ENCODE measurements around the gene SLC16A12. TPM values are rescaled to one million over a fixed set of nuclear protein-coding genes. Genes with fewer than 3 reads are reported as not detected.

SLC16A12 gene
- polyA plus RNA-seq, 1 donor (not counting 4 experiments of a cell fraction or from before 2014, with no cell fraction given): 0.10 TPM

DNA sequence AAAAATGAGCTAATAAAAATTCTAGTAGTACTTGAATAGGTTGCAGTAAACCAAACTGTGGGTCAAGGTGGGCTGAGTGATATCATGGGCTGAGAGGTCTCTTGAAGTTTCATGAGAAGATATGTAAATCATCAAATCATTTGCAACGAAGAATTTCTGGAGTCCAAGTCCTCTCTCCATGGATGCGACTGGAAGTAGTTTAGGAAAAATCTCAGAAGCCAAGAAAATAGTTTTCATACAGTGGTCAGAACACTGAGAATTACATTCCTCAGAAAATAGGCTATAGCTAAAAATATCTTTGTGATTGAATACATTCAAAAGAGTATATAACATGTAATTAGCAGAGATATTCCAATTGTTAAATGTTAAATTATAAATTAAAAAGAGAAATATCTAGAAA, 146.6 kb downstream of the SLC16A12 start:
- dilution Hi-C loops (cut with MboI; ENCODE audit: extremely low pct_ligation_motif_present, low sequenced_read_pairs): no loop called here
- peaks cover 14% of the 10 kb centered on the region for H3K4me1 ChIP-seq (ENCODE audit: control insufficient read depth, extremely low read depth, insufficient read depth, low read length)
- H4K20me1 ChIP-seq (ENCODE audit: control insufficient read depth, extremely low read depth, insufficient read depth, low read length): no peaks in the 10 kb centered on the region
- no peak for TF ChIP-seq EZH2 (IDR thresholded peaks at IDR 0.05; ENCODE audit: low read length)
- TF ChIP-seq CTCF (optimal IDR thresholded peaks at IDR 0.05 in 1 of 3, IDR thresholded peaks at IDR 0.05 in 1 of 3, conservative IDR thresholded peaks at IDR 0.05 in 1 of 3; ENCODE audit: extremely low read depth in 1 of 3, insufficient read depth in 2 of 3, low read length in 3 of 3): no peak
- H3K9me1 ChIP-seq (ENCODE audit: control insufficient read depth, extremely low read depth, insufficient read depth, low read length): no peaks in the 10 kb centered on the region
- FAIRE-seq: no peak
- H2AFZ ChIP-seq (ENCODE audit: control insufficient read depth, low read length): no peak overlapping the region
- H3K79me2 ChIP-seq (ENCODE audit: control insufficient read depth, insufficient read depth, low read length): peaks cover 6% of the 10 kb centered on the region
- DNase-seq (ENCODE audit: low read depth, low spot score): no peak
- H3K4me2 ChIP-seq (ENCODE audit: control insufficient read depth, extremely low read depth, insufficient read depth, low read depth, low read length): no peak overlapping the region
- H3K9ac ChIP-seq (ENCODE audit: control insufficient read depth, extremely low read depth, insufficient read depth, low read length): no peak overlapping the region
- H3K27ac ChIP-seq (ENCODE audit: control insufficient read depth, insufficient read depth, low read length): no peak overlapping the region
- H3K27me3 ChIP-seq (ENCODE audit: control insufficient read depth, extremely low read depth, insufficient read depth, low read length): no peaks in the 10 kb centered on the region
- H3K36me3 ChIP-seq (ENCODE audit: control insufficient read depth in 2 of 2, extremely low read depth in 1 of 2, insufficient read depth in 2 of 2, low read length in 2 of 2): no peaks in the 10 kb centered on the region
- no peaks in the 10 kb centered on the region for H3K9me3 ChIP-seq (ENCODE audit: control insufficient read depth, low read depth, low read length)
- no peak overlapping the region for H3K4me3 ChIP-seq (ENCODE audit: control insufficient read depth in 2 of 3, extremely low read depth in 1 of 3, insufficient read depth in 2 of 3, low read depth in 1 of 3, low read length in 3 of 3)

DNA sequence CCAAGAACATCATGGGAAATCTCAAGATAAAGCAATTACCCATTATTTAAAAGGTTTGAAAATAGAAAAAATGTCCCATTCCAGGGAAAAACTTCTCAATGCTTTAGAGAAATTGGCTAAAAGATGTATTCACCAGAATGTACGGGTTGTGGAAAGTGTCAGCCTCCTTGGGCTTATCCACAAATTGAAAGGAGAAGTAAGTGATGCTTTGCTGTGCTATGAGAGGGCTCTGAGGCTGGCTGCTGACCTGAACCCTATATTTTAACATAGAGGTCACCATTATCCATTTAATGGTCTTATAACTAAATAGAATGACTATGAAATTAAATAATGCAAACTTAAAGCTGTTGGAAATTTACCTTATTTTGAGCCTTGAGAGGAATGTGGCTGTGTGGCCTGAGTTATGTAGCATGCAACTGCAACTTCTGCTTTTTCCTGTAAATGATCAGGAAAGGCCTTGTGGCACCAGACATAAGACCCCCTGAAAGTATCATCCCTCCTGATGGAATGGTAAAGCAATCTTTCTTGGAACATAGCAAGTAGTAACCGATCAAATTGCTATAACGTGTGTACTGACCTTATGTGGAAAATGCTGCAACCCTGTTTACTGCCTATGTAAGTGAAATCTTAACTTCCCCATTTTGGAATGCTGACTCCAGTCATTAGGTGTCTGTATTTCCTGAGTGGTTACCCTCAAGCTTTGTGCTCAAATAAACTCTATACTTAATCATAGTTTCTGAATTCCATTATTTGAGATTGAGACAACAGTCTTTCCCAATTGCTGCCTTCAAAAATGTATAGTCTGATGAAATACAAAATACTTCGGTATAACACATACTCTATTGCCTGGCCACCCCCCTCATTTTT, 150.7 kb downstream of the SLC16A12 start:
- H3K27ac ChIP-seq (ENCODE audit: control insufficient read depth, insufficient read depth, low read length): no peak overlapping the region
- no peaks in the 10 kb centered on the region for H3K4me1 ChIP-seq (ENCODE audit: control insufficient read depth, extremely low read depth, insufficient read depth, low read length)
- no peak for TF ChIP-seq EZH2 (IDR thresholded peaks at IDR 0.05; ENCODE audit: low read length)
- TF ChIP-seq CTCF (optimal IDR thresholded peaks at IDR 0.05 in 1 of 3, IDR thresholded peaks at IDR 0.05 in 1 of 3, conservative IDR thresholded peaks at IDR 0.05 in 1 of 3; ENCODE audit: extremely low read depth in 1 of 3, insufficient read depth in 2 of 3, low read length in 3 of 3): no peak
- no peaks in the 10 kb centered on the region for H3K9me1 ChIP-seq (ENCODE audit: control insufficient read depth, extremely low read depth, insufficient read depth, low read length)
- no peak overlapping the region for H2AFZ ChIP-seq (ENCODE audit: control insufficient read depth, low read length)
- H3K4me3 ChIP-seq (ENCODE audit: control insufficient read depth in 2 of 3, extremely low read depth in 1 of 3, insufficient read depth in 2 of 3, low read depth in 1 of 3, low read length in 3 of 3): no peak overlapping the region
- dilution Hi-C loops (cut with MboI; ENCODE audit: extremely low pct_ligation_motif_present, low sequenced_read_pairs): no loop called here
- H3K79me2 ChIP-seq (ENCODE audit: control insufficient read depth, insufficient read depth, low read length): no peaks in the 10 kb centered on the region
- FAIRE-seq (no peak), DNase-seq (ENCODE audit: low read depth, low spot score) (no peak)
- no peak overlapping the region for H3K9ac ChIP-seq (ENCODE audit: control insufficient read depth, extremely low read depth, insufficient read depth, low read length)
- no peak overlapping the region for H3K4me2 ChIP-seq (ENCODE audit: control insufficient read depth, extremely low read depth, insufficient read depth, low read depth, low read length)
- no peaks in the 10 kb centered on the region for H3K27me3 ChIP-seq (ENCODE audit: control insufficient read depth, extremely low read depth, insufficient read depth, low read length)
- no peaks in the 10 kb centered on the region for H3K9me3 ChIP-seq (ENCODE audit: control insufficient read depth, low read depth, low read length)
- no peaks in the 10 kb centered on the region for H4K20me1 ChIP-seq (ENCODE audit: control insufficient read depth, extremely low read depth, insufficient read depth, low read length)
- H3K36me3 ChIP-seq (ENCODE audit: control insufficient read depth in 2 of 2, extremely low read depth in 1 of 2, insufficient read depth in 2 of 2, low read length in 2 of 2): no peaks in the 10 kb centered on the region

All from keratinocyte (primary cell).